GM19324 (cell line): ENCODE data around the gene PLA2G12B.
"Not testable (repeated sequence)": the region's sequence is repeated elsewhere in the genome, so short reads cannot be mapped to it uniquely, and the experiment has no call there.

ENCODE experiments used
- ATAC-seq: cut with Tn5 transposase; IDR thresholded peaks from one replicate; pipeline ENCODE4 v1.9.1; 2021; ENCODE audit warnings: mild to moderate bottlenecking, moderate library complexity; ENCODE audit not compliant: unreplicated experiment, low FRiP score

PLA2G12B gene

DNA sequence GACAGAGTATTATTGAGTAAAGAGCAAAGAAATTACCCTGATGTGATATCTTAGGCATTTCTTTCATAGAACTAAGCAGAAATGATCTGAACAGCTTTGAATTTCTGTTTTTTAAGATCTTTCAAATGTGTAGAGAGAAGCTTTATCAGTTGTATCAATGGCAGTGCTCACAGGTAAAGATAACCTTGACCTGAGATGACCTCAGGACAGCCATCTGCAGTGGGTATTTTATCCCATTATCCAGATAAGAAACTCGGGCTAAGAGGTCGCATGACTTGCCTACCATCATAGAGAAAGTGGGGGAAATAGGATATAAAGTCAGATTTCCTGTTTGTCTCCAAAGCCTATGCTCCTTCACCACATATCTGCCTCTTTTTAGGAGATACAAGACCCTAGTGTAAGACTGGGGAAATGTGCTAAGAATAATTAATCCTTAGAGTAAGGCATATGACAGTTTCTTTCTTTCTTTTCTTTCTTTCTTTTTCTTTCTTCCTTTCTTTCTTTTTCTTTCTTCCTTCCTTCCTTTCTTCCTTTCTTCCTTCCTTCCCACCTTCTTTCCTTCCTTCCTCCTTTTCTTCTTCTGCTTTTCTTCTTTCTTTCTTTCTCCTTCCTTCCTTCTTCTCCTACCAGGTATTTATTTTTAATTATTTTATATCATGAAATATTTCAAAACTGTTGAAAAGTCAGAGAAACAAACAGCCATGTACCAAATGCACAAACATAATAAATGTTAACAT, 10.9 kb downstream of the PLA2G12B start:
- ATAC-seq, result no peak

DNA sequence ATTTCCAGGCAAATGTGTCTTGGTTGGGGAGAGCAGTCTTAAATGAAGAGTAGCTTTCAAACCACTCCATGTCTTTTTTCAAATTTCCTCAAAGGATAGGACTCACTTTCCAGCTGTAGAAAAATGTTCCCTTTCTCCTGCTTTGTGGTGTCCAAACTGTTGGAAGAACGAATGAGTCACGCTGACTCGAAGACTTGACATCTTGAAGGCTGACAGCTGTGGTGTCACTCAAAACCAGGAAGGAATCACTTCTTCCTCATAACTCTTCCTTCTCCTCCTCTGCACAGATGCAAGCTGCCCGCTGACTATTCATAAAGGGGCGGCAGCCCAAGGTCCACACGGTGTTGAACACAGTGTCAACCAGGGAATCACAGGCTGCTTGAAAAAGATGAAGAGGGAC, 19.2 kb downstream of the PLA2G12B start:
- no peak for ATAC-seq

DNA sequence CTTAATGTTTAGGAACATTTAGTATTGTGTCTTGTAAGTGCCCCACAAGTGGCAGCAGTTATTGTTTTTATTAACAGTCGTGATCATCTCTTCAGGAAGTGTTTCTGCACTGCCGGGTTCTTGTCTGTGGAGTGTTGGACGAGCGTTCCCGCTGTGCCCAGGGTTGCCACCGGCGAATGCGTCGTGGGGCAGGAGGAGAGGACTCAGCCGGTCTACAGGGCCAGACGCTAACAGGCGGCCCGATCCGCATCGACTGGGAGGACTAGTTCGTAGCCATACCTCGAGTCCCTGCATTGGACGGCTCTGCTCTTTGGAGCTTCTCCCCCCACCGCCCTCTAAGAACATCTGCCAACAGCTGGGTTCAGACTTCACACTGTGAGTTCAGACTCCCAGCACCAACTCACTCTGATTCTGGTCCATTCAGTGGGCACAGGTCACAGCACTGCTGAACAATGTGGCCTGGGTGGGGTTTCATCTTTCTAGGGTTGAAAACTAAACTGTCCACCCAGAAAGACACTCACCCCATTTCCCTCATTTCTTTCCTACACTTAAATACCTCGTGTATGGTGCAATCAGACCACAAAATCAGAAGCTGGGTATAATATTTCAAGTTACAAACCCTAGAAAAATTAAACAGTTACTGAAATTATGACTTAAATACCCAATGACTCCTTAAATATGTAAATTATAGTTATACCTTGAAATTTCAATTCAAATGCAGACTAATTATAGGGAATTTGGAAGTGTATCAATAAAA, 22.2 kb downstream of the PLA2G12B start:
- no peak for ATAC-seq

GRCh38 chr10:72930276-72930675, 24.3 kb downstream of the PLA2G12B start:
- ATAC-seq, result no peak

DNA sequence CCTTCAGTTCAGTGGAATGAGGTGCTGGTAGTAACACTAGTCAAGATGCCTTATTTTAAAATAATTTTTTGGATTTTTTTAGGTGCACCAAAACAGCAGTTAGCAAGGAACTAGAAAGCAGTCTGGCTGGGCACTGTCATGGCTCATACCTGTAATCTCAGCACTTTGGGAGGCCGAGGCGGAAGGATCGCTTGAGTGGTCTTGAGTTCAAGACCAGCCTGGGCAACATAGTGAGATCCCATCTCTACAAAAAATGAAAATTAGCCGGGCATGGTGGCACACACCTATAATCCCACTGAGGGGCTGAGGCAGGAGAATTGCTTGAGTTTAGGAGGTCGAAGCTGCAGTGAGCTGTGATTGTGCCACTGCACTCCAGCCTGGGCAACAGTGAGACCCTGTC, 25.8 kb downstream of the PLA2G12B start:
- ATAC-seq, result no peak

DNA sequence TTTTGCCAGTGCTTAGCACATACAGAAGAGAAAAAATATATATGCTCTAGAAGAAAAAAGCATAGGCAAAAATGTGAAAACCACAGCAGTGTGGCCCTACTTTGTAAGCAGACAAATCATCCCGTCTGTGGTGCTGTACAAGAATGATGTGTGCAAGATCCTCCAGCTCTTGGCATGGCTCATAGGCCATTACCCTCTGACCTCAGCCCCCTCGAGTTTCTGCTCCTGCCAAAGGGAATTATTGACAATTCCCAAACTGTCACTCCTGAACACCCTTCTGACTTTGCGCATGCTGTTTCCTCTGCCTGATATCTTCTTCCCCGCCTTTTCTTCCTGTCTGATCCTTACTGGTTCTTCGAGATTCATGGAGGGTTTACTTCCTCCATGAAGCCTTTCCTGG, 27.1 kb downstream of the PLA2G12B start:
- ATAC-seq, result no peak

- ATAC-seq, result no peak
Measured at GRCh38 chr10:72925951-72926465, 28.6 kb downstream of the PLA2G12B start.

DNA sequence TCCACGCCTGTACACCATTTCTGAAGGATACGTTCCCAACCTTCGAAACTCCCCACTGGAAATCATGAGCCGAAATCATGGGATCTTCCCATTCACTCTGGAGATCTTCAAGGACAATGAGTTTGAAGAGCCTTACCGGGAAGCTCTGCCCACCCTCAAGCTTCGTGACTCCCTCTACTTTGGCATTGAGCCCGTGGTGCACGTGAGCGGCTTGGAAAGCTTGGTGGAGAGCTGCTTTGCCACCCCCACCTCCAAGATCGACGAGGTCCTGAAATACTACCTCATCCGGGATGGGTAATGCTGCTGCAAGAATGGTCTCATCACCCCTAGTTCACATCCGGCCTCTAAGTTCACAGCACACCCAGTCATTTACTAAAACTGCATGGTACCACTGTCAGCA, 30.3 kb downstream of the PLA2G12B start:
- no peak for ATAC-seq

DNA sequence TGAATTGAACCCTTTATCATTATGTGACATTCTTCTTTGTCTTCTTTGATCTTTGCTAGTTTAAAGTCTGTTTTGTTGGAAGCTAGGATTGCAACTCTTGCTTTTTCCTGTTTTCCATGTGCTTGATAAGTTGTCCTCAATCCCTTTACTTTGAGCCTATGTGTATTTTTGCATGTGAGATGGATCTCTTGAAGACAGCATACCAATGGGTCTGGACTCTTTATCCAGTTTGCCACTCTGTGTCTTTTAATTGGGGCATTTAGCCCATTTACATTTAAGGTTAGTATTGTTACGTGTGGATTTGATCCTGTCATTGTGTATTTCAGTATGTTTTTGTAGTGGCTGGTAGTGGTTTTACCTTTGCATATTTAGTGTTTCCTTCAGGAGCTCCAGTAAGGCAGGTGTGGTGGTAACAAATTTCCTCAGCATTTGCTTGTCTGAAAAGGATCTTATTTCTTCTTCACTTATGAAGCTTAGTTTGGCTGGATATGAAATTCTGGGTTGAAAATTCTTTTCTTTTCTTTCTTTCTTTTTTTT, 33.4 kb downstream of the PLA2G12B start:
- ATAC-seq, result not testable (repeated sequence)

DNA sequence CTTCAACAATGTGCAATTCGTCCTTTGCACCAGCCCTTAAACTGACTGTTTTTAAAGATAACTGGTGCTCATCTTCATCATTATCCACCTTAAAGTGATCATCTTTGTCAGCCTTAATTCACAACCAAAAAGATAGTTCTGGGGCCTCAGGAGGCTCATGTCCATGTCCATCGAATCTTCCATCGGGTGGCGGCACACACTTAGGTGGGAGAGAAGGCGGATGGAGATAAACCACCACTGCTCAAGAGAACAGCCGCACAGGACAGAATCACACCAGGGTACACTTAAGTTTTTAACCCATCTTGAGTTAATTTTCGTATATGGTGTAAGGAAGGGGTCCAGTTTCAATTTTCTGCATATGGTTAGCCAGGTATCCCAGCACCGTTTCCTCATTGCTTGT, 36.3 kb downstream of the PLA2G12B start:
- ATAC-seq, result no peak

DNA sequence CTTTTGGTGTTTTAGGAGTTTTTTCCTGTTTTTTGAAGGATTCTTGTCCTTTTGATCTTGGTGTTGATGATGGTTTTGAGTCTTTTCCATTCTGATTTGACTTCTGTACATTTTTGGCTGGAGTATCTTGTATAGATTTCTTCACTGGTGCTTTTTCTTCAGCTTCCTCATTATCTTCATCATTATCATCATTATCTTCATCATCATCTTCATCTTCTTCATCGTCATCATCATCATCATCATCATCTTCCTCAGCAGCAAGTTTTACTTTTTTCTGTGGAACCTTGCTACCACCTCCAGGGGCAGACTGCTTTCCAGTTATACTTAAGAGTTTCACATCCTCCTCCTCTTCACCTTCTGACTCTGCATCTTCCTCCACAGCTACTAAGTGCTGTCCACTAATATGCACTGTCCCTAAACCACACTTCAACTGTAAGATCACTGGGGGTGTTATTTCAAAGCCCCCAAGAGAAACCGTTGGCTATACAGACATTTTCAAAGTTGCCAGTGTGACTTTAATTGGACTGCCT, 36.7 kb downstream of the PLA2G12B start:
- ATAC-seq, result not testable (repeated sequence)

DNA sequence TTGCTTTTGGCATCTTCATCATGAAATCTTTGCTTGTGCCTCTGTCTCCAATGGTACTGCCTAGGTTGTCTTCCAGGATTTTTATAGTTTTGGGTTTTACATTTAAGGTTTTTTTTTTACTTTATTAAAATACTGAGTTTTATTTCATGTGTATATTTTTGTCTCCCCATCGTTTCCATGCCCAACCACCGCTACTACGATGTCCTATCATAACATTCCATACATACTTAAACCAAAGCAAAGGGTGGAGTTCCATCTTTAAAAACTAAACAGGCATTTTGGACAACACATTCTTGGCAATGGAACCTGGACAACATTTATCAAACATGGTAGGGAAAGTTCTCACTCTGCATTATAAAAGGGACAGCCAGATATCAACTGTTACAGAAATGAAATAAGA, 37.4 kb downstream of the PLA2G12B start:
- ATAC-seq, result not testable (repeated sequence)

GRCh38 chr10:72913287-72913686, 41.3 kb downstream of the PLA2G12B start:
- no peak for ATAC-seq

DNA sequence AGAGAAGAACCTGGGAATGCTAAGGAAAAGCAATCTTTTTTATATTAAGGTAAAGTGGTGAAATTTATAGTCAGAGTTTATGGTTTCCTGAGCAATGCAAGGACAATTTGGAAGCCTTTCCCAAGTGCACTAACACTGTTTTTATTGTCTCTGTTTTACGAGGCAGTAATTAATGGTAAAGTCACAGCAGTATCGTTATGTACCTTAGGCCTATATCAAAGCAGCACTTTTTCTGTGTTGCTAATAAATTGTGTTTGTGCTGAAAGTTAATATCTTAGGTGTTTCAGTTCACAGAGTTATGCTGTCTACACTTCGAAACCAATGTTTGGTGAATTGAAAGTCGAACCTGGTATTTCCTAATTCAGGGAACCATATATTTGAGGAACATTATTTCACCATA, 41.9 kb downstream of the PLA2G12B start:
- no peak for ATAC-seq

DNA sequence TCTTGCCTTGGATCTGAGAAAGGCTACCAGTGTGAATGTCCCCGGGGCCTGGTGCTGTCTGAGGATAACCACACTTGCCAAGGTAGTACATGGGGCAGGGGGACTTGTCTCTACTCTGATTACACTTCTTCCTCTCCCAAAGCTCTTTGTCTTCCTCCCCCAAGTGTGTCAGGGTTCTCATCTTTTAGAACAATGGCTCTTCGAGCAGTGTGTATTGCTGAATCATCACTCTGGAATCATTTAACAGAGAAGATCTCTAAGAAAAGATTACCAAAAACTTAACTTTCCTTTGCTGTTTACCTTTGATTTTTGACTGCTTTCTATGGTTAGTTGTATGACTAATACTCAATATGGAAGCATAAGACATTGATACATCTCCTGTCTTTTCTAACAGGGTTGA, 42.8 kb downstream of the PLA2G12B start:
- ATAC-seq, result no peak

DNA sequence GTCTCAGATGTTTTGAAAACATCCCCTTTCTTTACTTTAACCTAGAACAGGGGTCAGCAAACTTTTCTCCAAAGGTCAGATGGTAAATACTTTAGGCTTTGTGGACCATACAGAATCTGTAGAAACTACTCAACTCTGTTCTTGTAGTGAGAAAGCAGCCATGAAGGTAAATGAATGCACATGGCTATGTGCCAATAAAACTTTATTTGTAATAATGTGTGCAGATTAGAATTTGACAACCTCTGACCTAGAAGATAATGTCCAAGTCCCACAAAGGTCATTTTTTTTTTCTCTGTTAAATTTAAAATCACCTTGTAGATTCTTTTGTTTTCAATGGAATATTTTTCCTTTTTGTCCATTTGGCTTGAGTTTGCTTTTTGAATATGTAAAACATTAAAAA, 43.9 kb downstream of the PLA2G12B start:
- ATAC-seq, result no peak

DNA sequence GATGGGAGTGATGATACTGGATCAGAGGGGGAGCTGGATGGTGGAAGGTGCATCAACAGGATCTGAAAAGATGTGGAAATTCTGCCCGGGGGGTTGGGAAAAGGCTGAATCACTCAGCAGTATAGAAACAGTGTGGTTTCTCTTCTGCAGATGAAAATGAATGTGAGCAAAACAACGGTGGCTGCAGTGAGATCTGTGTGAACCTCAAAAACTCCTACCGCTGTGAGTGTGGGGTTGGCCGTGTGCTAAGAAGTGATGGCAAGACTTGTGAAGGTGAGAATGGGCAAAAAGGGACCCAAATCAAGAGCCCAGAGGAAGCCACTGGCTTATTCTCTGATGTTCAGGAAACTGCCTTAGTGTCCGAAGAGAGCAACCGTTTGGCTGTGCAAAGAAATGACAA, 48.2 kb downstream of the PLA2G12B start:
- no peak for ATAC-seq

GRCh38 chr10:72904806-72905205, 49.8 kb downstream of the PLA2G12B start:
- ATAC-seq, result no peak

GRCh38 chr10:72903941-72904446, 50.6 kb downstream of the PLA2G12B start:
- not testable (repeated sequence) for ATAC-seq

- ATAC-seq, result no peak
Measured at GRCh38 chr10:72899545-72899944, 55.1 kb downstream of the PLA2G12B start.

DNA sequence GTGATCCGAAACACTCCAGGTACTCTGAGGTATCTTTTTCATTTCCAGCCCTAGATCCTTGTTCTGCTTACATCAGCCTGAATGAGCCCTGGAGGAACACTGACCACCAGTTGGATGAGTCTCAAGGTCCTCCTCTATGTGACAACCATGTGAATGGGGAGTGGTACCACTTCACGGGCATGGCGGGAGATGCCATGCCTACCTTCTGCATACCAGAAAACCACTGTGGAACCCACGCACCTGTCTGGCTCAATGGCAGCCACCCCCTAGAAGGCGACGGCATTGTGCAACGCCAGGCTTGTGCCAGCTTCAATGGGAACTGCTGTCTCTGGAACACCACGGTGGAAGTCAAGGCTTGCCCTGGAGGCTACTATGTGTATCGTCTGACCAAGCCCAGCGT, 56.0 kb downstream of the PLA2G12B start:
- ATAC-seq, result no peak
